ENCODE data around the gene DLK1.

The DLK1 gene

GRCh38 chr14:100767788-100768536, 41.3 kb downstream of the DLK1 start:
- no peak overlapping the region for H3K4me3 ChIP-seq (ENCODE audit: low read depth, low read length)
- TF ChIP-seq CTCF (IDR thresholded peaks at IDR 0.05; ENCODE audit: low read depth, low read length) = no peak

- no peak for TF ChIP-seq CTCF (IDR thresholded peaks at IDR 0.05; ENCODE audit: low read depth, low read length)
Observed at GRCh38 chr14:100769035-100769939, 42.6 kb downstream of the DLK1 start.

GRCh38 chr14:100770046-100770445, 43.4 kb downstream of the DLK1 start:
- H3K4me3 ChIP-seq (ENCODE audit: low read depth, low read length) = no peak overlapping the region
- TF ChIP-seq CTCF (IDR thresholded peaks at IDR 0.05; ENCODE audit: low read depth, low read length) = no peak

More at GRCh38 chr14:100769035-100769939, 42.6 kb downstream of the DLK1 start:
- H3K4me3 ChIP-seq (ENCODE audit: low read depth, low read length) = no peak overlapping the region

GRCh38 chr14:100770605-100771120, 44.0 kb downstream of the DLK1 start:
- no peak overlapping the region for H3K4me3 ChIP-seq (ENCODE audit: low read depth, low read length)
- TF ChIP-seq CTCF (IDR thresholded peaks at IDR 0.05; ENCODE audit: low read depth, low read length) = no peak

GRCh38 chr14:100771121-100771800, 44.6 kb downstream of the DLK1 start:
- no peak for TF ChIP-seq CTCF (IDR thresholded peaks at IDR 0.05; ENCODE audit: low read depth, low read length)
- H3K4me3 ChIP-seq (ENCODE audit: low read depth, low read length) = no peak overlapping the region

- H3K4me3 ChIP-seq (ENCODE audit: low read depth, low read length) = no peak overlapping the region
- TF ChIP-seq CTCF (IDR thresholded peaks at IDR 0.05; ENCODE audit: low read depth, low read length) = no peak
Observed at GRCh38 chr14:100772607-100773165, 46.0 kb downstream of the DLK1 start.

Data from WI38 (cell line).